Hepatocyte (in vitro differentiated cells): ENCODE results near the gene GNG12. TPM values are rescaled to one million over a fixed set of nuclear protein-coding genes. Genes with fewer than 3 reads are reported as not detected.

Experiments used
- DNase-seq: peaks from one replicate; pipeline ENCODE4 v3.0.0-alpha.2; 2016; ENCODE audit warnings: low spot score
- H2AFZ ChIP-seq: fragments of 200-600 bp; sonication (generic); 2 replicates; pipeline ENCODE4 v1.6.0; 2016; ENCODE audit warnings: antibody characterized with exemption, mild to moderate bottlenecking
- H3K27ac ChIP-seq: fragments of 200-600 bp; sonication (generic); 2 replicates; pipeline ENCODE4 v1.5.1; 2016; ENCODE audit warnings: mild to moderate bottlenecking
- H3K27me3 ChIP-seq: fragments of 200-600 bp; sonication (generic); 2 replicates; pipeline ENCODE4 v1.6.1; 2016
- H3K36me3 ChIP-seq: fragments of 200-600 bp; sonication (generic); replicated peaks from 2 replicates; pipeline ENCODE4 v1.5.1; 2016; ENCODE audit warnings: low read depth; ENCODE audit not compliant: insufficient read depth
- H3K4me1 ChIP-seq: fragments of 200-600 bp; sonication (generic); 2 replicates; pipeline ENCODE4 v1.5.1; 2016; ENCODE audit warnings: mild to moderate bottlenecking, moderate library complexity; ENCODE audit not compliant: insufficient read depth
- H3K4me2 ChIP-seq: fragments of 200-600 bp; sonication (generic); 2 replicates; pipeline ENCODE4 v1.6.0; 2016
- H3K4me3 ChIP-seq: fragments of 200-600 bp; sonication (generic); 2 replicates; pipeline ENCODE4 v1.5.1; 2016; ENCODE audit warnings: mild to moderate bottlenecking
- H3K79me2 ChIP-seq: fragments of 200-600 bp; sonication (generic); 2 replicates; pipeline ENCODE4 v1.6.0; 2017; ENCODE audit warnings: mild to moderate bottlenecking
- H3K9me2 ChIP-seq: fragments of 200-600 bp; sonication (generic); replicated peaks from 2 replicates; pipeline ENCODE4 v1.6.0; 2017; ENCODE audit warnings: mild to moderate bottlenecking; ENCODE audit not compliant: insufficient read depth
- H3K9me3 ChIP-seq: fragments of 200-600 bp; sonication (generic); 2 replicates; pipeline ENCODE4 v1.5.1; 2016; ENCODE audit warnings: low read depth, mild to moderate bottlenecking
- H4K20me1 ChIP-seq: fragments of 200-600 bp; sonication (generic); 2 replicates; pipeline ENCODE4 v1.6.0; 2016; ENCODE audit warnings: mild to moderate bottlenecking; ENCODE audit not compliant: insufficient read depth, poor library complexity, severe bottlenecking
- EZH2 ChIP-seq: fragments of 200-600 bp; sonication (generic); IDR thresholded peaks from 2 replicates; pipeline ENCODE4 v1.6.1; 2016; ENCODE audit warnings: antibody characterized with exemption, mild to moderate bottlenecking, borderline replicate concordance
- EZH2phosphoT487 ChIP-seq: fragments of 200-600 bp; sonication (generic); IDR thresholded peaks from one replicate; pipeline ENCODE4 v1.6.1; 2018; ENCODE audit warnings: antibody characterized with exemption, mild to moderate bottlenecking, low read depth, moderate library complexity; ENCODE audit not compliant: unreplicated experiment, severe bottlenecking
- WGBS: methylation state at CpG from one replicate; pipeline ENCODE4 v1.1.6; 2016; ENCODE audit warnings: low lambda C conversion rate; ENCODE audit errors: missing lambda C conversion rate; 5-methylcytosine and 5-hydroxymethylcytosine counted together
- polyA plus RNA-seq: library from polyadenylated mRNA; unstranded; fragments of >200 nt; fragmentation: Nextera tagmentation; extraction: Ambion mirVana; gene quantifications from 2 replicates; pipeline ENCODE4 v1.2.1, GENCODE V29; 2016
- total RNA-seq: library from RNA; depleted of rRNA; stranded (reverse); fragments of >200 nt; gene quantifications from 2 replicates; pipeline ENCODE4 v1.2.3, GENCODE V29; 2014
- TF ChIP-seq, protein P1 (sequence below): fragments of 200-600 bp; sonication (generic); IDR thresholded peaks from 2 replicates; pipeline ENCODE4 v1.5.1; 2016; ENCODE audit warnings: antibody characterized with exemption, mild to moderate bottlenecking; ENCODE audit not compliant: poor library complexity

Gene GNG12
- total and polyA plus RNA-seq, 2 experiments from 2014 or later = 49.6 to 108 TPM

GRCh38 chr1:67836769-67837168, 3.5 kb upstream of the GNG12 start:
- WGBS = 86% methylated on average over 2 of the region's 2 CpGs
- no peak overlapping the region for H3K27ac ChIP-seq
- H3K4me2 ChIP-seq = no peak overlapping the region

GRCh38 chr1:67835663-67836452, 2.6 kb upstream of the GNG12 start:
- peaks cover 7% of the 10 kb centered on the region for H3K79me2 ChIP-seq
- peaks cover 13% of the 10 kb centered on the region for H3K4me1 ChIP-seq
- no peaks in the 10 kb centered on the region for H4K20me1 ChIP-seq
- TF ChIP-seq EZH2phosphoT487 (no peak), EZH2 (no peak)
- TF ChIP-seq, protein P1, sequence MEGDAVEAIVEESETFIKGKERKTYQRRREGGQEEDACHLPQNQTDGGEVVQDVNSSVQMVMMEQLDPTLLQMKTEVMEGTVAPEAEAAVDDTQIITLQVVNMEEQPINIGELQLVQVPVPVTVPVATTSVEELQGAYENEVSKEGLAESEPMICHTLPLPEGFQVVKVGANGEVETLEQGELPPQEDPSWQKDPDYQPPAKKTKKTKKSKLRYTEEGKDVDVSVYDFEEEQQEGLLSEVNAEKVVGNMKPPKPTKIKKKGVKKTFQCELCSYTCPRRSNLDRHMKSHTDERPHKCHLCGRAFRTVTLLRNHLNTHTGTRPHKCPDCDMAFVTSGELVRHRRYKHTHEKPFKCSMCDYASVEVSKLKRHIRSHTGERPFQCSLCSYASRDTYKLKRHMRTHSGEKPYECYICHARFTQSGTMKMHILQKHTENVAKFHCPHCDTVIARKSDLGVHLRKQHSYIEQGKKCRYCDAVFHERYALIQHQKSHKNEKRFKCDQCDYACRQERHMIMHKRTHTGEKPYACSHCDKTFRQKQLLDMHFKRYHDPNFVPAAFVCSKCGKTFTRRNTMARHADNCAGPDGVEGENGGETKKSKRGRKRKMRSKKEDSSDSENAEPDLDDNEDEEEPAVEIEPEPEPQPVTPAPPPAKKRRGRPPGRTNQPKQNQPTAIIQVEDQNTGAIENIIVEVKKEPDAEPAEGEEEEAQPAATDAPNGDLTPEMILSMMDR = no peak
- H2AFZ ChIP-seq = no peak overlapping the region
- no peak overlapping the region for H3K4me3 ChIP-seq
- no peaks in the 10 kb centered on the region for H3K36me3 ChIP-seq
- DNase-seq = no peak
- H3K27me3 ChIP-seq = no peaks in the 10 kb centered on the region
- no peaks in the 10 kb centered on the region for H3K9me2 ChIP-seq
- no peak overlapping the region for H3K27ac ChIP-seq
- H3K9me3 ChIP-seq = no peaks in the 10 kb centered on the region
- H3K4me2 ChIP-seq = no peak overlapping the region
- WGBS = 58% methylated on average over 3 of the region's 3 CpGs

More at GRCh38 chr1:67836769-67837168, 3.5 kb upstream of the GNG12 start:
- no peak overlapping the region for H2AFZ ChIP-seq
- H3K79me2 ChIP-seq = no peaks in the 10 kb centered on the region
- no peak for TF ChIP-seq EZH2
- TF ChIP-seq EZH2phosphoT487 = no peak
- TF ChIP-seq, protein P1 = no peak
- H3K4me3 ChIP-seq = no peak overlapping the region
- H3K9me3 ChIP-seq = no peaks in the 10 kb centered on the region
- H3K36me3 ChIP-seq = no peaks in the 10 kb centered on the region
- no peaks in the 10 kb centered on the region for H3K9me2 ChIP-seq
- H4K20me1 ChIP-seq = no peaks in the 10 kb centered on the region
- DNase-seq = no peak
- peaks cover 8% of the 10 kb centered on the region for H3K4me1 ChIP-seq
- no peaks in the 10 kb centered on the region for H3K27me3 ChIP-seq

DNA sequence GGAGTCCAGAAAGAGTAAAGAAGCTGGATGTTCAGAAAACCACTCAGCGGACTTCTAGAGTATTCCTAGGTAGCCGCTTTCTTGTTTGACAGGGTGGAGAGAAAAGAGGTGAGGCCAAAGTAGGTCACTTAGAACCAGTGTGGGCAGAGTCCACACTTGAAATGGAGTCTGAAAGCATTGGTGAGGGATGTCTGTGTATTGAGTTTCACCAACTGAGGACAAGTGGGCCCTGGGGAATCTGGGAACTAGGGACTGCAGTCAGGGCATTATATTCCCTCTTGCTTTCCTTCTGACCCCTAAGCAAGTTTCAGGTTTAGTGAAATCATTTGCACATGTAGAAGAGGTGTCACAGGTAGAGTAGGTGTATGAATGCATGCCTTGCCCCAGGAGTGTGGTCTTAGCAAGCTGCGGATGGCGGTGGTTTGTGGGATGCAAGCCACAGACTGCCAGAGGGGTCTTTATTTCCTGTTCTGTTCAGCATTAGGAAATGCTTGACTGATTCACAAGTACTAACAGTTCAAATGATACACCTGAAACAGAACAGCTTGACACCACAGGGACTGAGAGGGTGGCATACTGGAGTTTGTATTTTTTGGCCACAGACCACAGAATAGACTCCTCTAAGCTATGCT, 1.1 kb upstream of the GNG12 start:
- WGBS = 85% methylated on average over 4 of the region's 4 CpGs
- peak overlapping the region; percentile 68 for H2AFZ ChIP-seq
- H3K79me2 ChIP-seq = peaks cover 22% of the 10 kb centered on the region
- no peaks in the 10 kb centered on the region for H3K27me3 ChIP-seq
- no peaks in the 10 kb centered on the region for H3K36me3 ChIP-seq
- DNase-seq = no peak
- H3K4me3 ChIP-seq = no peak overlapping the region
- no peak overlapping the region for H3K27ac ChIP-seq
- H3K9me3 ChIP-seq = no peaks in the 10 kb centered on the region
- TF ChIP-seq EZH2 = no peak
- TF ChIP-seq EZH2phosphoT487 = no peak
- TF ChIP-seq, protein P1 = no peak
- peak overlapping the region; percentile 84 for H3K4me2 ChIP-seq
- H4K20me1 ChIP-seq = no peaks in the 10 kb centered on the region
- H3K4me1 ChIP-seq = peaks cover 23% of the 10 kb centered on the region
- no peaks in the 10 kb centered on the region for H3K9me2 ChIP-seq
